ENCODE data around the gene CCDC3.
"Not testable (repeated sequence)": the region's sequence is repeated elsewhere in the genome, so short reads cannot be mapped to it uniquely, and the experiment has no call there.

CCDC3 gene

GRCh38 chr10:13023754-13024153 is 22.2 kb upstream of the CCDC3 start:
- TF ChIP-seq GATA1 (IDR thresholded peaks at IDR 0.05; ENCODE audit: low read depth, low read length) (no peak), POLR2A (IDR thresholded peaks at IDR 0.05; ENCODE audit: low read length) (no peak)
- DNase-seq: no peak

DNA sequence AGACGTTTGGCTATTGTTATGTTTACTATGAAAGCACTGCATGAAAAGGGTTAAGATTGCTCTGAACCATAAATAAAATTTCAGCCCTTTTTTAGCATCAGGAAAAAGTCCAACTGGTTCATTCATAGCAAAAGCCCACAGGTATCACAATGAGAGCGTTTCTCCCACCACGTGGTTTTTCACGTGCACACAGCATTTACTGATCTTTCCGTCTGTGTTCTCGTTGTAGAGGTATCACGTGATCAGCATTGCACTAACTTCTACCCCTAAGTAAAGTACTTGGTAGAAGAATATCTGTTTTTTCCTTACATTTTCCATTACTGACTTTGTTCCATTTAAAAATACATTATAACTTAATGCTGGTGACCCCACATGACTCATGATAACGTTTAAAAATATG is 17.8 kb upstream of the CCDC3 start:
- TF ChIP-seq GATA1 (IDR thresholded peaks at IDR 0.05; ENCODE audit: low read depth, low read length): no peak
- no peak for TF ChIP-seq POLR2A (IDR thresholded peaks at IDR 0.05; ENCODE audit: low read length)
- DNase-seq: no peak

- DNase-seq: no peak
Observed at GRCh38 chr10:13018171-13018570, 16.7 kb upstream of the CCDC3 start.

DNA sequence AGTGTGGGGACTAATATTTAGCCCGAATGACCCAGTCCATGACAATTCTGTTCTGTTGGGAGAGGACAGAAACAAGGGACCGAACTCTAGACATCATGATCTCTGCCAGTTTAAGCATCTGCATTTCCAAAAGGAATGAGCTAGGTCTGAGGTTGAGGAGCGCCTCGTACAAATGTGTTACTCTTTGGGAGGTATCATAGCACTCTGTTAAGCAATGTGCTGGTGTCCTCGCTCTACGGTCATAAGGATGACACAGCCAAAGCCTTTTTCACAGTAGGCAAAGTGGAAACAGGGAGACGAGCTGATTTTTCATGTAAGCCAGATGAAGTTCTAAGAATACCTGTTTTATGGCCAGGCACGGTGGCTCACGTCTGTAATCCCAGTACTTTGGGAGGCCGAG is 15.4 kb upstream of the CCDC3 start:
- DNase-seq: no peak
- no peak for TF ChIP-seq POLR2A (IDR thresholded peaks at IDR 0.05; ENCODE audit: low read length)
- TF ChIP-seq GATA1 (IDR thresholded peaks at IDR 0.05; ENCODE audit: low read depth, low read length): no peak

More at GRCh38 chr10:13018171-13018570, 16.7 kb upstream of the CCDC3 start:
- TF ChIP-seq POLR2A (IDR thresholded peaks at IDR 0.05; ENCODE audit: low read length) (no peak), GATA1 (IDR thresholded peaks at IDR 0.05; ENCODE audit: low read depth, low read length) (no peak)

DNA sequence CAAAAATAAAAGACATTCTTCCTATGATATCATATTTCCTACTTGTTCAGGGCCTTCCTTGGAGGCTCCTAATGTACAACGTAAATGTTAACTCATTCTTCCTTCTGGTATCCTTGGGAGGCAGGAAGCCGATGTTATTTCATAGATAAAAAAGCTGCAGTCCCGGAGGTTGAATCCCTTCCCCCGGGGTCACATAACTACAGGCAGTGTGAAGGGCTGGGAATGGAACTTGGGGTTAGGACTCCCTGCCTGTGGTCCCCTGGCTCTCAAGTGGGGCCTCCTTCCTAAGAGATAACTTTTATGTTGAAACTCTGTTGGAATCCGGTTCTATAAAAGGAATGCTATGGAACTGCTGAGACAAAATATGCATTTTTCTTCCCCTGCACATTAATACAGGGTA is 14.9 kb upstream of the CCDC3 start:
- no peak for TF ChIP-seq GATA1 (IDR thresholded peaks at IDR 0.05; ENCODE audit: low read depth, low read length)
- no peak for DNase-seq

GRCh38 chr10:13006037-13006436 is 4.5 kb upstream of the CCDC3 start:
- no peak for DNase-seq
- no peak for TF ChIP-seq GATA1 (IDR thresholded peaks at IDR 0.05; ENCODE audit: low read depth, low read length)
- no peak for TF ChIP-seq POLR2A (IDR thresholded peaks at IDR 0.05; ENCODE audit: low read length)

DNA sequence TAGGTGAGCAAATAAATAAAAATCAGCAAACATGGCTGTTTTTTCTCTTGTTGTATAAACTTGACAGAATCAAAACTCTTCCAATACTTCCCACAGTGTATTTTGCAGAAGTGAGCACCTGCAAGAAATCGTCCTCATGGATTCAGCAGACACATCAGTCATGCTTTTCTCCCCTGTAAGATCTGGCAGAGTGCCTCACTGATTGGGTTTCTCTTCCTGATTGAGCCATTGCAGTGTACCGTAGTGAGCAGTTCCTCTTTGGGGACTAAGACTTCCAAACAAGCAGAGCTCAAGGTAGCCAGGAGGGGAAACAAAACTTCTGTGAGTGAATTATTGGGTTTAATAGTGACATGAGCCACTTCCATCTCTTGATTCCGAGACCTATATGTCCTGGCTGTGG is 2.2 kb upstream of the CCDC3 start:
- no peak for DNase-seq
- no peak for TF ChIP-seq GATA1 (IDR thresholded peaks at IDR 0.05; ENCODE audit: low read depth, low read length)
- TF ChIP-seq POLR2A (IDR thresholded peaks at IDR 0.05; ENCODE audit: low read length): no peak

DNA sequence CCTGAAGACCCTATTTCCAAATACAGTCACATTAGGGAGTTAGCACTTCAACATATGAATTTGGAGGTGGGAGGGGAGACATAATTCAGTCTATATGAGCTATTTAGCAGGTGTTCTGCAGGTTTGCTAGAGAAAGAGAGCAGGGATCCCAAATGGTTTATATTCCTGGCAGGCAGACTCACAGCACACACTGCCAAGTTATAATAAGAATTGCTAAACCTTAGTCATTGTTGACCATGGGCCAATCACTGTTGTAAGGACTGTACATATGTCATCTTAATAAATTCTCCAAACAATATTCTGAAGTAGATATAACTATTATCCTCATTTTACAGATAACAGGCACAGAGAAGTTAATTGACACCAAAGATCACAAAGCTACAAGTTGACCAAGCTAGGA is 1.5 kb upstream of the CCDC3 start:
- TF ChIP-seq POLR2A (IDR thresholded peaks at IDR 0.05; ENCODE audit: low read length): no peak
- no peak for TF ChIP-seq GATA1 (IDR thresholded peaks at IDR 0.05; ENCODE audit: low read depth, low read length)
- DNase-seq: no peak

DNA sequence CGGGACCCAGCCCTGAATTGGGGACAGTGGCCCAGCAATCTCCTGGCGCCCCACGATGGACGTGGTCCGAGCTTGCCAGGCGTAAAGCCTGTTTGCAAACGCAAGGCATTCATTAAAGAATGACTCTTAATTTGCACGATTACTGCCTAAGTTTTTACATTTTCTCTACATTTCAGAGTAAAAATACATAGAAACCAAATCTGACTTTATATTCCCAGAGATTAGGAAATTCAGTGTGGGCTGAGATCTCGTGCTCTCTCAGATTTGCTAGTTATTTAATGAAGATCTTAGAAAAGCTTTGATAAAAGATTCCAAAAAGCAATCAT is 337 bp upstream of the CCDC3 start:
- TF ChIP-seq GATA1 (IDR thresholded peaks at IDR 0.05; ENCODE audit: low read depth, low read length) (no peak), POLR2A (IDR thresholded peaks at IDR 0.05; ENCODE audit: low read length) (no peak)
- DNase-seq: no peak

GRCh38 chr10:13000431-13000830 is 1.1 kb downstream of the CCDC3 start:
- no peak for DNase-seq
- TF ChIP-seq POLR2A (IDR thresholded peaks at IDR 0.05; ENCODE audit: low read length): no peak
- TF ChIP-seq GATA1 (IDR thresholded peaks at IDR 0.05; ENCODE audit: low read depth, low read length): no peak

DNA sequence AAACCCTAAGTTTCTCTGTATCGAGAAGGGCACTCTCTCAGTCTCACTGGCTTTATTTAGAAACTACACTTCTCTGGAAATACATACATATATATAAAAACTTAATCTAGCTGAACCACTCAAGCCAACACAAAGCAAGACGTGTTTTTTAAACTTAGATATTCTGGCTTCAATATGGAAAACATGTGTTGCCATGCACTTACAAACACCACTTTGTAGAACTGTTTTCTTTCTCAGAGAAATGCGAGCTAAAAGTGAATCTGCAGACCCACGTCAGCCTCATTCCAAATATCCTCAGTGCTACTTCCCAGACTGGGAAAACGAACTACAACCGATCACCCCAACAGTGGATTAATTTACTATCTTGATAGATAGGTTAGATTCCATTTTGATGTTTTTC is 1.7 kb downstream of the CCDC3 start:
- TF ChIP-seq POLR2A (IDR thresholded peaks at IDR 0.05; ENCODE audit: low read length): no peak
- TF ChIP-seq GATA1 (IDR thresholded peaks at IDR 0.05; ENCODE audit: low read depth, low read length): no peak
- no peak for DNase-seq

DNA sequence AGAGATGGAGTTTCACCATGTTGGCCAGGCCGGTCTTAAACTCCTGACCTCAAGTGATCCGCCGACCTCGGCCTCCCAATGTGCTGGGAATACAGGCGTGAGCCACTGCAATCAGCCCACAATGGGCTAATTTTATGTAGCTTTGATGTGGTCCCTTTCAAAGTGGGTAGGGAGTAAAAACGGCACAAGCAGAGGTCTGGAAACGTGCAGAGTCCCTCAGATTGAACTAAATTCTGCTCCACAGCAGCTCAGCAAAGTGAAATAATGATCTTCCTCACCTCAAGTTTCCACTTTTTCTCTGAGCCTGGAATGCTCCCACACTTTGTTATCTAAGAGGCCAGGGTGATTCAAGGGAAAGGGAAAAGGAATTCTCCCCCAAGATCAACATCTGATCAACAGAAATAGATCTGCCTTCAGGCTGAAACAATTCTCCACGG is 6.1 kb downstream of the CCDC3 start:
- TF ChIP-seq GATA1 (IDR thresholded peaks at IDR 0.05; ENCODE audit: low read depth, low read length) (no peak), POLR2A (IDR thresholded peaks at IDR 0.05; ENCODE audit: low read length) (no peak)
- no peak for DNase-seq

- no peak for DNase-seq
- TF ChIP-seq GATA1 (IDR thresholded peaks at IDR 0.05; ENCODE audit: low read depth, low read length) (no peak), POLR2A (IDR thresholded peaks at IDR 0.05; ENCODE audit: low read length) (no peak)
Observed at GRCh38 chr10:12993595-12993994, 7.9 kb downstream of the CCDC3 start.

DNA sequence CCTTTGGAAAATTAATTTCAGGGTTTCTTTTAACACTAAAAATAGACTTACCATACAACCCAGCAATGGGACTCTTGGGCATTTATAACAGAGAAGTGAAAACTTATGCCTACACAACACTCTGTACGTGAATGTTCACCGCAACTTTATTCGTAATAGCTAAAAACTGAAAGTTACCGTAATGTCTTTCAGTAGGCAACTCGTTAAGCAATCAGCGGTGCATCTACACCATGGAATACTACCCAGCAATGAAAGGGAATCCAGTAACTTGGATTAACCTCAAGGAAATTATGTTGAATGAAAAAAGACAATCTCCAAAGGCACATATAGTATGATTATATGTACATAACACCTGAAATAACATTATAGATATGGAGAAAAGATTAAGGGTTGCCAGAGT is 16.2 kb downstream of the CCDC3 start:
- DNase-seq: no peak
- TF ChIP-seq GATA1 (IDR thresholded peaks at IDR 0.05; ENCODE audit: low read depth, low read length) (no peak), POLR2A (IDR thresholded peaks at IDR 0.05; ENCODE audit: low read length) (no peak)

DNA sequence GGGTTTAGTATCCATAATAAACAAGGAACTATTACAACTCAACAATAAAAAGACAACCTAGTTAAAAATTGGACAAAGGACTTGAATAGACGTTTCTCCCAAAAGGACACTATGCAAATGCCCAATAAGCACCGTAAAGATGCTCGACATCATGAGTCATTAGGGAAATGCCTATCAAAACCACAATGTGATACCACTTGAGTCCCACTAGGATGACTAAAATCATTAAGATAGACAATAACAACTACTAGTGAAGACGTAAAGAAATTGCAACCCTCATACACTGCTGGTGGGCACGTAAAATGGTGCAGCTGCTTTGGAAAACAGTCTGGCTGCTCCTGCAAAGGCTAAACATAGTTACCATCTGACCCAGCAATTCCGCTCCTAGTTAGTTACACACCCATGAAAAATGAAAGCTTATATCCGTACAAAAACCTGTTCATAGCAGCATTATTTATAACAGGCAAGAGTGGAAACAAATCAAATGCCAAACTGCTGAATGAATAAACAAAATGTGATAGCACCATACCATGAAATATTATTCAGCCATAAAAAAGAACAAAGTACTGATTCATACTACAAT is 17.3 kb downstream of the CCDC3 start:
- TF ChIP-seq GATA1 (IDR thresholded peaks at IDR 0.05; ENCODE audit: low read depth, low read length) (no peak), POLR2A (IDR thresholded peaks at IDR 0.05; ENCODE audit: low read length) (no peak)
- DNase-seq: no peak

- not testable (repeated sequence) for DNase-seq
Observed at GRCh38 chr10:12983568-12983967, 17.9 kb downstream of the CCDC3 start.
